Adrenal gland (tissue), 19 donors: ENCODE measurements around the gene KRTAP5-4. TPM values are rescaled to one million over a fixed set of nuclear protein-coding genes. Genes with fewer than 3 reads are reported as not detected.
A peak's percentile ranks its signal among the peaks of the same experiment; 100 is the strongest.
"Not testable (repeated sequence)": the region's sequence is repeated elsewhere in the genome, so short reads cannot be mapped to it uniquely, and the experiment has no call there.

Experiments
- DNase-seq, 7 donors: peaks; one replicate each; pipeline ENCODE4 v3.0.0-alpha.2; 2019 to 2020
- H3K27ac ChIP-seq, 5 donors: fragments of 200-600 bp; sonication (generic) in 4 of 5; 1 replicate in 3 of 5; 2 replicates in 2 of 5; pipeline versions ENCODE4 v1.5.1 to v1.8.0; 2016 to 2020; ENCODE audit warnings: mild to moderate bottlenecking in 1 of 5
- H3K27me3 ChIP-seq: fragments of 200-600 bp; 2 replicates; pipeline ENCODE4 v1.8.0; 2021
- H3K36me3 ChIP-seq, 2 donors: fragments of 200-600 bp; replicated peaks in 1 of 2; 1 replicate in 1 of 2; 2 replicates in 1 of 2; pipeline versions ENCODE4 v1.5.1 to v1.8.0; 2018 to 2022
- H3K4me1 ChIP-seq, 2 donors: fragments of 200-600 bp; replicated peaks in 1 of 2; 1 replicate in 1 of 2; 2 replicates in 1 of 2; pipeline versions ENCODE4 v1.5.1 to v1.8.0; 2018 to 2021
- H3K4me3 ChIP-seq, 4 donors: fragments of 200-600 bp; sonication (generic) in 3 of 4; one replicate each; pipeline ENCODE4 v1.5.1; 2016 to 2018
- H3K9me3 ChIP-seq, 3 donors: fragments of 200-600 bp; sonication (generic) in 1 of 3; replicated peaks in 1 of 3; 1 replicate in 2 of 3; 2 replicates in 1 of 3; pipeline versions ENCODE4 v1.5.1 to v1.8.0; 2016 to 2021
- POLR2A ChIP-seq, 2 donors: fragments of 450-650 bp; IDR thresholded peaks; one replicate each; pipeline ENCODE4 v1.6.1; 2017; ENCODE audit warnings: antibody characterized with exemption in 2 of 2, mild to moderate bottlenecking in 2 of 2, moderate library complexity in 1 of 2
- WGBS, 4 donors: extraction: QIAGEN DNeasy Blood & Tissue Kit in 2 of 4; methylation state at CpG; one replicate each; pipeline versions ENCODE4 v1.1.5 to v1.1.7; 2013 to 2017; 5-methylcytosine and 5-hydroxymethylcytosine counted together
- intact Hi-C, 2 donors: fragments of 100-400 bp; cut with DNase I; formaldehyde crosslinking; loops; one replicate each; pipeline versions ENCODE4 v1.14.1 to v1.15.0; 2022 to 2023
- long read RNA-seq, 10 donors: library from polyadenylated mRNA in 3 of 10; unstranded in 2 of 10; stranded (forward) in 1 of 10; transcript quantifications; one replicate each; pipeline ENCODE4 v2.0.0 and lab custom pipeline, GENCODE V29; 2021 to 2026
- polyA plus RNA-seq, 3 donors: library from polyadenylated mRNA; stranded (reverse); fragments of 200-250 nt in 2 of 3; fragments of 350-450 nt in 1 of 3; fragmentation: Illumina TruSeq in 1 of 3; extraction: RNeasy Lipid Tissue Mini Kit (QIAGEN cat#74804) in 1 of 3; gene quantifications; one replicate each; pipeline ENCODE4 v1.2.3, GENCODE V29; 2013 to 2014
- total RNA-seq, 9 donors: library from RNA; depleted of rRNA in 4 of 9; stranded (reverse); fragments of >200 nt in 4 of 9; fragments of 120-200 nt in 1 of 9; fragmentation: NEBNext Ultra II Directional in 1 of 9; extraction: Animal tissue kit (Norgen Biotek cat#: 25700) in 1 of 9; gene quantifications; one replicate each; pipeline versions ENCODE4 v1.1.0 to v1.2.4, GENCODE V29; 2013 to 2023
- TF ChIP-seq, protein P1 (sequence below), 6 experiments: fragments of 450-650 bp in 4 of 6; fragments of 200-600 bp in 2 of 6; sonication (generic) in 1 of 6; IDR thresholded peaks; 1 replicate in 5 of 6; 2 replicates in 1 of 6; pipeline versions ENCODE4 v1.5.1 to v1.8.0; 2016 to 2021; ENCODE audit warnings: antibody characterized with exemption in 6 of 6, mild to moderate bottlenecking in 2 of 6, moderate library complexity in 1 of 6
- donor health status: healthy with polysubstance abuse.
- donor health status: Bipolar disorder and iron deficiency.
- donor health status: DM: yes; HTN: yes; CAD: no.
- donor health status: DM: no; HTN: no; CAD: no.
- donor health status: DM: no; HTN: no; CAD: no.
- donor health status: DM: yes; HTN: yes; CAD: no.

The KRTAP5-4 gene
- total RNA-seq (not detected), polyA plus RNA-seq (not detected)
- long read RNA-seq, donor 1: 0 reads
- long read RNA-seq, donor 2: 0 reads
- long read RNA-seq, donor 3: 0 reads
- long read RNA-seq, donor 4: 0 reads
- long read RNA-seq, donor 5: 0 reads
- long read RNA-seq, donor 6: 0 reads
- long read RNA-seq, donor 7: 0 reads
- long read RNA-seq, donor 8: 0 reads
- long read RNA-seq, donor 9: 0 reads
- long read RNA-seq, donor 10: 0 reads

DNA sequence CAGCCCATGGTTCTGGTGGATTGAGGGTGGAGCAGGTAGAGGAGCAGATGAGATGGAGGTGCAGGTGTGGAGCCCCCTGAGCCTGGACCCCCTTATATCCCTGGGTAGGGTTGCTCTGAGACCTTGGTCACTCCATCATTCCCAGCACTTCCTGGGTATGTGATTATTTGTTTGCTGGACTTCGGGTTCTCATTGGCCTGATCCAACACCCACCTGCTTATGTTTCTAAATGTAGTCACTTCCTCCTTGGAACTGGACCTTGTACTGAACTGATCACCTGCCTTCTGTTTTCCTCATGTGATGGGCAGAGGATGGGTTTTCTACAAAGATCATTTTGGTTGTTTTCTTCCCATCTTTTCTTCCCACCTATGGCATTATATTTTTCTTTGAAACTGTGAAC, at the start of gene KRTAP5-4:
Gene KRTAP5-4, minus strand, starts transcription at position 53 of the 400 bp plus-strand sequence. Its CDS starts 45 bp downstream, at position 8.
- Histone ChIP-seq H3K4me1 (no peaks in the 10 kb centered on the region), H3K36me3 (no peaks in the 10 kb centered on the region), H3K9me3 (no peaks in the 10 kb centered on the region), H3K27ac (no peak within 1 kb of the TSS), H3K27me3 (peaks cover 2% of the 10 kb centered on the region), H3K4me3 (no peak within 1 kb of the TSS)
- no peak for TF ChIP-seq POLR2A (IDR thresholded peaks at IDR 0.05)
- TF ChIP-seq, protein P1, sequence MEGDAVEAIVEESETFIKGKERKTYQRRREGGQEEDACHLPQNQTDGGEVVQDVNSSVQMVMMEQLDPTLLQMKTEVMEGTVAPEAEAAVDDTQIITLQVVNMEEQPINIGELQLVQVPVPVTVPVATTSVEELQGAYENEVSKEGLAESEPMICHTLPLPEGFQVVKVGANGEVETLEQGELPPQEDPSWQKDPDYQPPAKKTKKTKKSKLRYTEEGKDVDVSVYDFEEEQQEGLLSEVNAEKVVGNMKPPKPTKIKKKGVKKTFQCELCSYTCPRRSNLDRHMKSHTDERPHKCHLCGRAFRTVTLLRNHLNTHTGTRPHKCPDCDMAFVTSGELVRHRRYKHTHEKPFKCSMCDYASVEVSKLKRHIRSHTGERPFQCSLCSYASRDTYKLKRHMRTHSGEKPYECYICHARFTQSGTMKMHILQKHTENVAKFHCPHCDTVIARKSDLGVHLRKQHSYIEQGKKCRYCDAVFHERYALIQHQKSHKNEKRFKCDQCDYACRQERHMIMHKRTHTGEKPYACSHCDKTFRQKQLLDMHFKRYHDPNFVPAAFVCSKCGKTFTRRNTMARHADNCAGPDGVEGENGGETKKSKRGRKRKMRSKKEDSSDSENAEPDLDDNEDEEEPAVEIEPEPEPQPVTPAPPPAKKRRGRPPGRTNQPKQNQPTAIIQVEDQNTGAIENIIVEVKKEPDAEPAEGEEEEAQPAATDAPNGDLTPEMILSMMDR (IDR thresholded peaks at IDR 0.05): no peak
- 31 to 73% (median 61%) methylated on average over 1 of the region's 1 CpG for WGBS, 4 donors
- intact Hi-C loops: no loop called here
- no peak for DNase-seq

DNA sequence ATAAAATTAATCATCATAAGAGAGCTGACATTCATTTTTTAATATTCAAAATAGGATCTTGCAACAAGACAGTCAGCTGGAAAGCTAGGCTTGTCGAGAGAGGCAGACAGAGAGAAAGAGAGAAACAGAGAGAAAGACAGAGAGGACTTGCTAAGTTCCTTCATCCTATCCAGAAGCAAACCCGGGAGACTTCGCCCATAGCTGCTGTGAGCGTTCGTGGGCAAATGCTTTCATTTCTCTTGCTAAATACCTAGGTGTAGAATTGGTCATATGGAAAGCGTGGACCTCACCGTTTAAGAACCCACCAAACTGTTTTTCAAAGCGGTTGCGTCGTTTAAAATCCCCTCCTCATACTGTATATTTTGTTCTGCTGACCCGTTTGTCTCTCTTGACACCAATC, 49.7 kb upstream of the KRTAP5-4 start:
- Histone ChIP-seq H3K4me1 (peaks cover 0 to 8% of the 10 kb centered on the region in 2 donors), H3K36me3 (no peaks in the 10 kb centered on the region), H3K4me3 (no peak overlapping the region), H3K9me3 (no peaks in the 10 kb centered on the region), H3K27ac (no peak overlapping the region), H3K27me3 (peaks cover 4% of the 10 kb centered on the region)
- DNase-seq: peak in 1 of 7 donors; percentile 23
- intact Hi-C loops: no loop called here
- no peak for TF ChIP-seq POLR2A (IDR thresholded peaks at IDR 0.05)
- WGBS, 4 donors: 77 to 87% (median 81%) methylated on average over 11 of the region's 11 CpGs

DNA sequence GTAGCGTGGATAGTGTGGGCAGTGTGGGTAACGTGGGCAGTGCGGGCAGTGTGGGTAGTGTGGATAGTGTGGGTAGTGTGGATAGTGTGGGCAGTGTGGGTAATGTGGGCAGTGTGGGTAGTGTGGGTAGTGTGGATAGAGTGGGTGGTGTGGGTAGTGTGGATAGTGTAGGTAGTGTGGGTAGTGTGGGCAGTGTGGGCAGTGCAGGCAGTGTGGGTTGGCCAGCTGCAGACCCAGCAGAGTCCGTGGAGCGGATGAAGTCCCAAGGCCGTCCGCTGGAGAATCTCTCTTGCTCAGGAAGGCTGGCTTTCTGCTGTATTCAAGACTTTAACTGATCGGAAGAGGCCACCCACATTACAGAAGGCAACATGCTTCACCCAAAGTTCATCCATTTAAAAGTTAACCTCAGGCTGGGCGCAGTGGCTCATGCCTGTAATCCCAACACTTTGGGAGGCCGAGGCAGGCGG, 49.0 kb upstream of the KRTAP5-4 start:
- intact Hi-C loops: no loop called here
- H3K27ac ChIP-seq: no peak overlapping the region
- 61 to 70% (median 68%) methylated on average over 8 to 11 of the region's 11 CpGs for WGBS, 4 donors
- no peaks in the 10 kb centered on the region for H3K9me3 ChIP-seq
- no peak overlapping the region for H3K4me3 ChIP-seq
- H3K4me1 ChIP-seq: peaks cover 0 to 8% of the 10 kb centered on the region in 2 donors
- TF ChIP-seq, protein P1 (IDR thresholded peaks at IDR 0.05): no peak
- TF ChIP-seq POLR2A (IDR thresholded peaks at IDR 0.05): no peak
- peak in 1 of 7 donors; percentile 27 for DNase-seq
- peaks cover 4% of the 10 kb centered on the region for H3K27me3 ChIP-seq
- no peaks in the 10 kb centered on the region for H3K36me3 ChIP-seq

- H3K27ac ChIP-seq, H3K9me3 ChIP-seq, H3K4me1 ChIP-seq, H3K27me3 ChIP-seq, H3K4me3 ChIP-seq, intact Hi-C loops, H3K36me3 ChIP-seq: not testable (repeated sequence)
- 90 to 100% (median 96%) methylated on average over 1 of the region's 1 CpG for WGBS, 4 donors
- DNase-seq: peak in 1 of 7 donors; percentile 29
Measured at GRCh38 chr11:1670457-1670856, 48.5 kb upstream of the KRTAP5-4 start.

- no peak overlapping the region for H3K4me3 ChIP-seq
- TF ChIP-seq POLR2A (IDR thresholded peaks at IDR 0.05): no peak
- TF ChIP-seq, protein P1 (IDR thresholded peaks at IDR 0.05): no peak
- H3K4me1 ChIP-seq: peaks cover 0 to 8% of the 10 kb centered on the region in 2 donors
- intact Hi-C loops: no loop called here
- peak in 3 of 7 donors; percentile 29 to 57 (median 37) for DNase-seq
- H3K27me3 ChIP-seq: peaks cover 4% of the 10 kb centered on the region
- no peaks in the 10 kb centered on the region for H3K9me3 ChIP-seq
- H3K36me3 ChIP-seq: no peaks in the 10 kb centered on the region
- H3K27ac ChIP-seq: peak overlapping the region in 1 of 5 donors; percentile 21
- WGBS, 4 donors: 51 to 59% (median 55%) methylated on average over 19 to 21 of the region's 21 CpGs
Measured at GRCh38 chr11:1669546-1670218, 47.7 kb upstream of the KRTAP5-4 start.
